Measurements from ENCODE around the gene PGBD5.

The PGBD5 gene

GRCh38 chr1:230453377-230453776 is 27.2 kb upstream of the PGBD5 start:
- Histone ChIP-seq H3K36me3 (no peaks in the 10 kb centered on the region), H3K27ac (no peak overlapping the region), H3K4me1 (no peaks in the 10 kb centered on the region), H3K4me3 (no peak overlapping the region), H3K9me3 (no peaks in the 10 kb centered on the region), H3K27me3 (no peaks in the 10 kb centered on the region)
- DNase-seq = no peak
- intact Hi-C loops (cut with DNase I; ENCODE audit: low total_unique reads) = no loop called here
- TF ChIP-seq CTCF (IDR thresholded peaks at IDR 0.05) = no peak

- DNase-seq = no peak
- peaks cover 0 to 3% (median 0%) of the 10 kb centered on the region in 3 donors for H3K9me3 ChIP-seq
- H3K4me3 ChIP-seq = no peak overlapping the region
- no peak overlapping the region for H3K27ac ChIP-seq
- H3K4me1 ChIP-seq = no peaks in the 10 kb centered on the region
- peaks cover 0 to 13% of the 10 kb centered on the region in 2 donors for H3K27me3 ChIP-seq
- no peak for TF ChIP-seq CTCF (IDR thresholded peaks at IDR 0.05)
- no peaks in the 10 kb centered on the region for H3K36me3 ChIP-seq
- intact Hi-C loops (cut with DNase I; ENCODE audit: low total_unique reads) = no loop called here
These were observed 15.3 kb upstream of the PGBD5 start for GRCh38 chr1:230441183-230442029.

GRCh38 chr1:230435108-230435507 is 9.0 kb upstream of the PGBD5 start:
- Histone ChIP-seq H3K27ac (no peak overlapping the region), H3K27me3 (peaks cover 0 to 6% of the 10 kb centered on the region in 2 donors), H3K4me1 (no peaks in the 10 kb centered on the region), H3K4me3 (no peak overlapping the region), H3K9me3 (no peaks in the 10 kb centered on the region), H3K36me3 (no peaks in the 10 kb centered on the region)
- TF ChIP-seq CTCF (IDR thresholded peaks at IDR 0.05) = no peak
- no peak for DNase-seq
- intact Hi-C loops (cut with DNase I; ENCODE audit: low total_unique reads) = no loop called here

- Histone ChIP-seq H3K36me3 (no peaks in the 10 kb centered on the region), H3K27ac (no peak overlapping the region), H3K27me3 (peaks cover 0 to 11% of the 10 kb centered on the region in 2 donors), H3K4me1 (peaks cover 0 to 4% (median 2%) of the 10 kb centered on the region in 4 donors), H3K4me3 (no peak overlapping the region), H3K9me3 (no peaks in the 10 kb centered on the region)
- DNase-seq = no peak
- intact Hi-C loops (cut with DNase I; ENCODE audit: low total_unique reads) = no loop called here
- TF ChIP-seq CTCF (IDR thresholded peaks at IDR 0.05) = no peak
These were observed 5.4 kb upstream of the PGBD5 start for GRCh38 chr1:230431527-230431926.

- Histone ChIP-seq H3K36me3 (no peaks in the 10 kb centered on the region), H3K27ac (no peak overlapping the region), H3K9me3 (no peaks in the 10 kb centered on the region), H3K4me3 (no peak overlapping the region), H3K27me3 (peaks cover 0 to 14% of the 10 kb centered on the region in 2 donors), H3K4me1 (peaks cover 0 to 8% (median 4%) of the 10 kb centered on the region in 4 donors)
- no peak for TF ChIP-seq CTCF (IDR thresholded peaks at IDR 0.05)
- no peak for DNase-seq
- intact Hi-C loops (cut with DNase I; ENCODE audit: low total_unique reads) = no loop called here
These were observed 4.4 kb upstream of the PGBD5 start for GRCh38 chr1:230430499-230430898.
